ENCODE measurements around the gene PARD3. TPM values are rescaled to one million over a fixed set of nuclear protein-coding genes. Genes with fewer than 3 reads are reported as not detected.

The PARD3 gene
- total RNA-seq, 4 donors from 2014 or later, result 150 to 172 (median 165) TPM

- TF ChIP-seq POLR2A (IDR thresholded peaks at IDR 0.05), result no peak
- no peak for TF ChIP-seq CTCF (IDR thresholded peaks at IDR 0.05)
- intact Hi-C loops (cut with DNase I; ENCODE audit: low total_unique reads), result no loop called here
- 85 to 94% methylated on average over 6 of the region's 6 CpGs for WGBS, 2 donors
- no peak overlapping the region for H3K4me3 ChIP-seq (ENCODE audit: low read depth, poor library complexity, severe bottlenecking)
- no peak for DNase-seq (ENCODE audit: low spot score in 2 of 2)
Observed at GRCh38 chr10:34537629-34538231, 277.4 kb downstream of the PARD3 start.

- no peak for DNase-seq (ENCODE audit: low spot score in 2 of 2)
- intact Hi-C loops (cut with DNase I; ENCODE audit: low total_unique reads), result no loop called here
- no peak overlapping the region for H3K4me3 ChIP-seq (ENCODE audit: low read depth, poor library complexity, severe bottlenecking)
- TF ChIP-seq POLR2A (IDR thresholded peaks at IDR 0.05) (no peak), CTCF (IDR thresholded peaks at IDR 0.05) (no peak)
- 64 to 70% methylated on average over 4 of the region's 4 CpGs for WGBS, 2 donors
Observed at GRCh38 chr10:34535872-34536271, 279.2 kb downstream of the PARD3 start.

DNA sequence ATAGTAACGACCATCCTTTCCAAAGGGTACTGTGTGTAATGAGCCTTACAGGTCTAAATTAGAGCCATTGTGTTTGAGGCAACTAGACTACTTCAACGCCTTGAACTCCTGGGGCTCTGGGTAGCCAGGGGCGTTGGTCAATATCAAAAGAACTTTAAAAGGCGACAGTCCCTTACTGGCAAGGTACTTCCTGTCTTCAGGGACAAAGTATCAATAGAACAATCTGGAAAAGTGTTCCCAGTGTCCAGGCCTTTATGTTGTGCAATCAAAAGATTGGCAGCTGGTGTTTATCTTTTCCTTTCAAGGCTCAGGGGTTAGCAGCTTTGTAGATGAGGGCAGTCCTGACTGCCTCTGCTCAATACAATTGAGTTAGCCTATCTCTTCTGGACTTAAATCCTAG, 284.3 kb downstream of the PARD3 start:
- H3K4me3 ChIP-seq (ENCODE audit: low read depth, poor library complexity, severe bottlenecking), result no peak overlapping the region
- DNase-seq (ENCODE audit: low spot score in 2 of 2), result no peak
- TF ChIP-seq POLR2A (IDR thresholded peaks at IDR 0.05), result no peak
- no peak for TF ChIP-seq CTCF (IDR thresholded peaks at IDR 0.05)
- 93 to 94% methylated on average over 4 of the region's 4 CpGs for WGBS, 2 donors
- intact Hi-C loops (cut with DNase I; ENCODE audit: low total_unique reads), result no loop called here

DNA sequence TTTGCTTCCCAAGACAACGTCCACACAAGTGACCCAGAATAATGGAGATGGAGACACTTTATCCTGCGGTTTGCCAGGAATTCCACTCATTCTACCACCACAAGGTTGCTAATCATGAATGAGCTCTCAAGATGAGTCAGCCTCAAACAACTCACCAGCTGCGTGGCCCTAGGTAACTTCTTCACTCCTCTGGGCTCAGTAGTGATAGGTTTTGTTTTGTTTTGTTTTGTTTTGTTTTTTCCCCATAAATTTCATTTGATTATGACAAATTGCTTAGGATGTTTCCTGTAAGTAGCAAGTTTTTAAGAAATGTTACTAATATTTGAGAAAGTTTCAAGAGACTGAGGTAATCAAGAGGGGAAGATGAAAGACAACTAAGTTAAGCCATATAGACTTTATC, 286.8 kb downstream of the PARD3 start:
- TF ChIP-seq CTCF (IDR thresholded peaks at IDR 0.05) (no peak), POLR2A (IDR thresholded peaks at IDR 0.05) (no peak)
- intact Hi-C loops (cut with DNase I; ENCODE audit: low total_unique reads), result no loop called here
- 57 to 70% methylated on average over 3 of the region's 3 CpGs for WGBS, 2 donors

GRCh38 chr10:34526758-34527730, 288.1 kb downstream of the PARD3 start:
- no peak for TF ChIP-seq POLR2A (IDR thresholded peaks at IDR 0.05)
- no peak for TF ChIP-seq CTCF (IDR thresholded peaks at IDR 0.05)
- WGBS, 2 donors, result 16 to 23% methylated on average over 7 of the region's 7 CpGs
- intact Hi-C loops (cut with DNase I; ENCODE audit: low total_unique reads), result no loop called here
- DNase-seq (ENCODE audit: low spot score in 2 of 2), result no peak
- no peak overlapping the region for H3K4me3 ChIP-seq (ENCODE audit: low read depth, poor library complexity, severe bottlenecking)

More for the DNA sequence above, 286.8 kb downstream of the PARD3 start:
- no peak for DNase-seq (ENCODE audit: low spot score in 2 of 2)
- H3K4me3 ChIP-seq (ENCODE audit: low read depth, poor library complexity, severe bottlenecking), result no peak overlapping the region
